SK-N-SH (cell line): ENCODE measurements around the gene SMIM13. TPM values are rescaled to one million over a fixed set of nuclear protein-coding genes. Genes with fewer than 3 reads are reported as not detected.

ENCODE experiments used
- CTCF ChIA-PET: fragments of 300-600, 350-600 bp; formaldehyde crosslinking; extraction: SDS; loops from one replicate; lab custom pipeline; 2021; lab: Yijun Ruan, JAX
- POLR2A ChIA-PET: fragments of 350-600 bp; sonication (Branson Sonifier 250); formaldehyde crosslinking; extraction: SDS; loops from one replicate; lab custom pipeline; 2020; ENCODE audit warnings: antibody characterized with exemption, inconsistent platforms; lab: Yijun Ruan, JAX
- DNase-seq: peaks from one replicate; pipeline ENCODE4 v3.0.0; 2012
- H2AFZ ChIP-seq: fragments of 200-600 bp; sonication (generic); 2 replicates; pipeline ENCODE4 v1.8.1; 2016; ENCODE audit warnings: antibody characterized with exemption, mild to moderate bottlenecking, low read depth
- H3F3A ChIP-seq: fragments of 200-600 bp; sonication (generic); replicated peaks from 2 replicates; pipeline ENCODE3; 2016; ENCODE audit warnings: antibody characterized with exemption, mild to moderate bottlenecking; ENCODE audit not compliant: insufficient read depth
- H3K27ac ChIP-seq, 2 experiments: fragments of 200-500 bp in 1 of 2; fragments of 200-600 bp in 1 of 2; sonication (Bioruptor generic) in 1 of 2; sonication (generic), shearing (Covaris generic) in 1 of 2; 2 replicates each; pipeline versions ENCODE4 v1.5.1 to v1.6.1; 2014 to 2016; ENCODE audit warnings: low read depth in 2 of 2, inconsistent platforms in 1 of 2, low read length in 1 of 2, mild to moderate bottlenecking in 1 of 2, mixed read lengths in 1 of 2
- H3K27me3 ChIP-seq: fragments of 200-600 bp; sonication (generic), shearing (Covaris generic); 2 replicates; pipeline ENCODE4 v1.6.1; 2016; ENCODE audit warnings: mixed run types; ENCODE audit not compliant: insufficient read depth
- H3K36me3 ChIP-seq, 2 experiments: fragments of 200-500 bp in 1 of 2; fragments of 200-600 bp in 1 of 2; sonication (Bioruptor generic) in 1 of 2; sonication (generic) in 1 of 2; replicated peaks in 1 of 2; 2 replicates each; pipeline versions ENCODE3 to v1.5.1; 2014 to 2016; ENCODE audit warnings: low read length in 1 of 2, mild to moderate bottlenecking in 1 of 2; ENCODE audit not compliant: insufficient read depth in 2 of 2, control insufficient read depth in 1 of 2
- H3K4me1 ChIP-seq, 2 experiments: fragments of 200-500 bp in 1 of 2; fragments of 200-600 bp in 1 of 2; sonication (Bioruptor generic) in 1 of 2; sonication (generic), shearing (Covaris generic) in 1 of 2; 2 replicates each; pipeline versions ENCODE4 v1.5.1 to v1.6.1; 2014 to 2016; ENCODE audit warnings: low read depth in 1 of 2, low read length in 1 of 2, mixed run types in 1 of 2; ENCODE audit not compliant: insufficient read depth in 2 of 2, control insufficient read depth in 1 of 2
- H3K4me2 ChIP-seq: fragments of 200-600 bp; sonication (generic), shearing (Covaris generic); 2 replicates; pipeline ENCODE4 v1.6.1; 2017; ENCODE audit warnings: mixed run types
- H3K4me3 ChIP-seq, 2 experiments: fragments of 200-500 bp in 1 of 2; fragments of 200-600 bp in 1 of 2; sonication (Bioruptor generic) in 1 of 2; sonication (generic), shearing (Covaris generic) in 1 of 2; 2 replicates each; pipeline versions ENCODE4 v1.5.1 to v1.8.1; 2014 to 2016; ENCODE audit warnings: low read depth in 2 of 2, inconsistent platforms in 1 of 2, low read length in 1 of 2, mild to moderate bottlenecking in 1 of 2, mixed read lengths in 1 of 2, moderate library complexity in 1 of 2
- H3K79me2 ChIP-seq: fragments of 200-600 bp; sonication (generic); 2 replicates; pipeline ENCODE4 v1.8.1; 2017; ENCODE audit warnings: mild to moderate bottlenecking; ENCODE audit not compliant: insufficient read depth
- H3K9ac ChIP-seq: fragments of 200-600 bp; sonication (generic); 2 replicates; pipeline ENCODE4 v1.6.1; 2017; ENCODE audit warnings: mixed run types
- H3K9me2 ChIP-seq: fragments of 200-600 bp; sonication (generic); 2 replicates; pipeline ENCODE4 v1.6.1; 2017; ENCODE audit warnings: mixed run types
- H3K9me3 ChIP-seq: fragments of 200-600 bp; sonication (generic); 2 replicates; pipeline ENCODE4 v1.6.1; 2017; ENCODE audit warnings: mixed run types, mild to moderate bottlenecking, moderate library complexity
- H4K20me1 ChIP-seq: fragments of 200-600 bp; sonication (generic); 2 replicates; pipeline ENCODE4 v1.6.1; 2017; ENCODE audit warnings: mild to moderate bottlenecking, mixed run types; ENCODE audit not compliant: insufficient read depth
- ELF1 ChIP-seq: IDR thresholded peaks from 2 replicates; pipeline ENCODE4 v1.4.0; 2012
- FOXM1 ChIP-seq: IDR thresholded peaks from 2 replicates; pipeline ENCODE4 v1.4.0; 2012; ENCODE audit warnings: low read depth, mild to moderate bottlenecking
- MXI1 ChIP-seq: IDR thresholded peaks from 2 replicates; pipeline ENCODE4 v1.6.1; 2012; ENCODE audit warnings: mild to moderate bottlenecking, low read depth, low read length, improper control_type of control experiment
- PBX3 ChIP-seq: IDR thresholded peaks from 2 replicates; pipeline ENCODE4; 2012
- RAD21 ChIP-seq: IDR thresholded peaks from 2 replicates; pipeline ENCODE4 v1.6.1; 2012; ENCODE audit warnings: mild to moderate bottlenecking, low read length
- RFX5 ChIP-seq: IDR thresholded peaks from 2 replicates; pipeline ENCODE4 v1.6.1; 2012; ENCODE audit warnings: mild to moderate bottlenecking, improper control_type of control experiment, low read length
- SMC3 ChIP-seq: IDR thresholded peaks from 2 replicates; pipeline ENCODE4 v1.6.1; 2012; ENCODE audit warnings: low read depth, low read length, improper control_type of control experiment
- TAF1 ChIP-seq: IDR thresholded peaks from 2 replicates; pipeline ENCODE4 v1.6.1; 2012; ENCODE audit warnings: low read depth, mild to moderate bottlenecking, low read length, moderate library complexity, borderline replicate concordance
- USF2 ChIP-seq: fragments of 150-350 bp; IDR thresholded peaks from 2 replicates; pipeline ENCODE4 v1.6.1; 2017; ENCODE audit warnings: antibody characterized with exemption, low read length, low read depth, borderline replicate concordance
- YY1 ChIP-seq: IDR thresholded peaks from 2 replicates; pipeline ENCODE4 v1.4.0; 2012; ENCODE audit warnings: low read depth, mild to moderate bottlenecking
- WGBS: methylation state at CpG from one replicate; pipeline ENCODE4 v1.1.6; 2017; ENCODE audit warnings: low lambda C conversion rate; 5-methylcytosine and 5-hydroxymethylcytosine counted together
- polyA plus RNA-seq, 3 experiments: library from polyadenylated mRNA; depleted of rRNA; stranded (reverse); fragments of >200 nt; gene quantifications; 2 replicates each; pipeline ENCODE4 v1.2.3, GENCODE V29; 2012
- TF ChIP-seq, protein P1 (sequence below): IDR thresholded peaks from 2 replicates; pipeline ENCODE4 v1.4.0; 2012; ENCODE audit warnings: low read depth, borderline replicate concordance
- TF ChIP-seq, protein P2 (sequence below): fragments of 200-600 bp; sonication (generic); IDR thresholded peaks from 2 replicates; pipeline ENCODE4 v1.6.1; 2017; ENCODE audit warnings: antibody characterized with exemption, mild to moderate bottlenecking, moderate library complexity

Gene SMIM13
- polyA plus RNA-seq, 1 of the 3 experiments (the other 2 are of a cell fraction): 2.1 TPM

DNA sequence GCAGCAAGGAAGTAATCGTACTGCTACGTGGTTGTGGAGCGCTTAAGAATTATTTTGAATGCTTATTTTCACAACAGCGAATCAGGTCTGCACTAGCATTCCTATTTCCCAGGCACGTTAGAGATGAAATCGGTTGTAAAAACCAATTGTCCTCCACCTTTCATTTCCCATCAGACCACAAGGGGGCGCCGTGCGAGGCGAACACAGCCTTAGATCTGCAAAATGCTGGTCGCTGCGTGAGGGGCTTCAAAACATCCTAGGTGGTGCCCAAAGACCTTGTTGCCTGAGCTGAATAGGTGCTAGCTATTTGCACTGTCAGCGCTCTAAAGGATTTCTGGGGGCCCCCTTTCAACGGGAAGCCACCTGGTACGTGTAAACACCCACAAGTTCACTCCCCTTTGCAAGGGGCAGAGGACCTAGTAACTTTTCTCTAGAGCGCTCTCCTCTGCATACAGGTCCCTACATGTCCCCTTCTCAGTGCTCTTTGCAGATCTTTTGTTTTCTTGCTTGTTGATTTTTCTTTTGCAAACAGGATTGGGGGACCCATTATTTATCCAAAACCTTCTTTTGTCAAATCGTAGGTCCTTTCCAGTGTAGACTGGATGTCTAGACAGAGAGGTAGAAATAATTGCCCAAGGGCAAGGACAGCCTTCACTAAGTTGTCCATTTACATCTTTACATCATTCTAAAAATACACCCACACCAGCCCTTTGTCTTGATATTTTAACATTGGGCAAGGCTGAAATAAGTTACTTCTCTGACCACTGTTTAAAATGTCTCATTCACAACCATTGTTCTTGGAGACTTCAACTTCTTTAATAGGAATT is 79.1 kb downstream of the SMIM13 start:
- ChIA-PET POLR2A (interaction anchor here (1.2 kb wide), 1 partner anchor 324 kb away, joined by 3 read pairs; no protein-coding TSS in a partner anchor), CTCF (interaction anchor here (0.6 to 9.7 kb wide), 22 partner anchors 8 to 329 kb away, joined by 3 to 69 read pairs (median 3); no protein-coding TSS in a partner anchor)
- WGBS: 56% methylated on average over 16 of the region's 17 CpGs

DNA sequence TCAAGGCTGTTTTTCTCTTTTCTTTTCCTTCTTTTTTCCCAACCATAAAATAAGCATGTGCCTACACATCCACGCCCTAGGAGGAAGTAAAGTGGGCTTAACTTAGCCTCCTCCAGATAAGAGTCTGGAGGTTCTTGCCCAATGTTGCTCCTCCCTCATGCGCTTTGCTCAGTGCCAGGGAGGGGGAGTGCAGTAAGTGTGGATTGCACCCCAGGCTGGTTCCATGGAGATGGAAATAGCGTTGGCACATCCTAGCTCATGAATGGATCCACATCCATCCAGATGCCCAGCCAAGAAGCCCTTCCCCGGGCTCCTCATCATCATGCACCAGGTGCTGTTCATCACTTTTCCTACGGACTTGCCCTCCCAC is 80.6 kb downstream of the SMIM13 start:
- H3K36me3 ChIP-seq: no peaks in the 10 kb centered on the region
- H3K9ac ChIP-seq: no peak overlapping the region
- 95% methylated on average over 5 of the region's 5 CpGs for WGBS
- no peak overlapping the region; a peak in 1 of 4 replicates for H3K27ac ChIP-seq
- CTCF ChIA-PET: interaction anchor here (1.0 to 9.7 kb wide), 6 partner anchors 13 to 321 kb away, joined by 3 to 69 read pairs (median 3); no protein-coding TSS in a partner anchor
- no peak overlapping the region for H2AFZ ChIP-seq
- H3K9me2 ChIP-seq: no peaks in the 10 kb centered on the region
- TF ChIP-seq FOXM1: no peak
- TF ChIP-seq TAF1: no peak
- TF ChIP-seq YY1: no peak
- TF ChIP-seq, protein P1, sequence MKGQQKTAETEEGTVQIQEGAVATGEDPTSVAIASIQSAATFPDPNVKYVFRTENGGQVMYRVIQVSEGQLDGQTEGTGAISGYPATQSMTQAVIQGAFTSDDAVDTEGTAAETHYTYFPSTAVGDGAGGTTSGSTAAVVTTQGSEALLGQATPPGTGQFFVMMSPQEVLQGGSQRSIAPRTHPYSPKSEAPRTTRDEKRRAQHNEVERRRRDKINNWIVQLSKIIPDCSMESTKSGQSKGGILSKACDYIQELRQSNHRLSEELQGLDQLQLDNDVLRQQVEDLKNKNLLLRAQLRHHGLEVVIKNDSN: no peak
- no peak for TF ChIP-seq RFX5
- TF ChIP-seq USF2: no peak
- TF ChIP-seq ELF1: no peak
- no peak for TF ChIP-seq MXI1
- TF ChIP-seq, all 33 proteins: peak for 0
- Histone ChIP-seq H3K9me3 (no peaks in the 10 kb centered on the region), H3F3A (peaks cover 5% of the 10 kb centered on the region), H3K4me2 (no peak overlapping the region), H3K27me3 (no peaks in the 10 kb centered on the region), H3K4me3 (no peak overlapping the region), H3K4me1 (no peaks in the 10 kb centered on the region; a peak in 1 of 4 replicates), H3K79me2 (no peaks in the 10 kb centered on the region), H4K20me1 (no peaks in the 10 kb centered on the region)
- POLR2A ChIA-PET: no interaction called here
- DNase-seq: no peak

More for the DNA sequence above, 79.1 kb downstream of the SMIM13 start:
- Histone ChIP-seq H3K36me3 (no peaks in the 10 kb centered on the region), H3K4me1 (peaks cover 0 to 8% of the 10 kb centered on the region in 2 experiments; a peak in 1 of 4 replicates), H2AFZ (no peak overlapping the region), H3K4me3 (peak overlapping the region in 1 of 2 experiments; percentile 31; a peak in 1 of 4 replicates), H3K79me2 (no peaks in the 10 kb centered on the region), H3K27ac (peak overlapping the region in 1 of 2 experiments; percentile 1; a peak in 1 of 4 replicates), H3K9me2 (no peaks in the 10 kb centered on the region), H3K4me2 (no peak overlapping the region), H3K9me3 (no peaks in the 10 kb centered on the region), H3F3A (peaks cover 4% of the 10 kb centered on the region), H4K20me1 (no peaks in the 10 kb centered on the region), H3K9ac (no peak overlapping the region), H3K27me3 (no peaks in the 10 kb centered on the region)
- TF ChIP-seq PBX3: no peak
- peak; percentile 71 for TF ChIP-seq RAD21
- TF ChIP-seq SMC3: peak; percentile 71
- TF ChIP-seq, protein P2, sequence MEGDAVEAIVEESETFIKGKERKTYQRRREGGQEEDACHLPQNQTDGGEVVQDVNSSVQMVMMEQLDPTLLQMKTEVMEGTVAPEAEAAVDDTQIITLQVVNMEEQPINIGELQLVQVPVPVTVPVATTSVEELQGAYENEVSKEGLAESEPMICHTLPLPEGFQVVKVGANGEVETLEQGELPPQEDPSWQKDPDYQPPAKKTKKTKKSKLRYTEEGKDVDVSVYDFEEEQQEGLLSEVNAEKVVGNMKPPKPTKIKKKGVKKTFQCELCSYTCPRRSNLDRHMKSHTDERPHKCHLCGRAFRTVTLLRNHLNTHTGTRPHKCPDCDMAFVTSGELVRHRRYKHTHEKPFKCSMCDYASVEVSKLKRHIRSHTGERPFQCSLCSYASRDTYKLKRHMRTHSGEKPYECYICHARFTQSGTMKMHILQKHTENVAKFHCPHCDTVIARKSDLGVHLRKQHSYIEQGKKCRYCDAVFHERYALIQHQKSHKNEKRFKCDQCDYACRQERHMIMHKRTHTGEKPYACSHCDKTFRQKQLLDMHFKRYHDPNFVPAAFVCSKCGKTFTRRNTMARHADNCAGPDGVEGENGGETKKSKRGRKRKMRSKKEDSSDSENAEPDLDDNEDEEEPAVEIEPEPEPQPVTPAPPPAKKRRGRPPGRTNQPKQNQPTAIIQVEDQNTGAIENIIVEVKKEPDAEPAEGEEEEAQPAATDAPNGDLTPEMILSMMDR: peak; percentile 80
- DNase-seq: peak; percentile 63
